ENCODE data around the gene LAMC1.

DNA sequence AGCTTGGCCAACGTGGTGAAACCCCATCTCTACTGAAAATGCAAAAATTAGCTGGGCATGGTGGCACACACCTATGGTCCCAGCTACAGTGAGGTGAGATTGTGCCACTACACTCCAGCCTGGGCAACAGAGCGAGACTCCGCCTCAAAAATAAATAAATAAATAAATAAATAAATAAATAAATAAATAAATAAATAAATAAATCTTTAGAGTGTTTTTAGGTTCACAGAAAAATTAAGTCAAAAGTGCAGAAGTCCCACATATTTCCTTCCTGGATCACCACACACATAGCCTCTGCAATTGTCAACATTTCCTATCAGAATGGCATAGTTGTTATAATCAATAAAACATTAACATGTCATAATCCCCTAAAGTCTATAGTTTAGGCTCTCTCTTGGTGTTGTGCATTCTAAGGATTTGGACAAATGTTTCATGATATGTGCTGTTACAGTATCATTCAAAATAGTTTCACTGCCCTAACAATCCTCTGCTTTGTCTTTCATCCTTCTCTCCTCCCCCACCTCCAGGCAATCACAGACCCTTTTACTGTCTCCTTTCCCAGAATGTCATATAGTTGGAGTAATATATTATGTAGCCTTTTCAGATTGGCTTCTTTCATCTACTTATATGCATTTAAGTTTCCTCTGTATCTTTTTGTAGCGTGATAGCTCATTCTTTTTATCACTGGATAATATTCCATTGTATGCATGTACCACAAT lies 58.3 kb downstream of the LAMC1 start:
- TF ChIP-seq CTCF (conservative IDR thresholded peaks at IDR 0.05 in 1 of 2, IDR thresholded peaks at IDR 0.05 in 1 of 2; ENCODE audit: extremely low read depth in 1 of 2, insufficient read depth in 1 of 2, low read depth in 1 of 2, low read length in 2 of 2) (no peak), EZH2 (IDR thresholded peaks at IDR 0.05; ENCODE audit: borderline replicate concordance, low read length) (no peak)
